HFFc6 (cell line): ENCODE data around the gene TMEM269. TPM values are rescaled to one million over a fixed set of nuclear protein-coding genes. Genes with fewer than 3 reads are reported as not detected.

Source experiments
- DNase-seq: peaks from one replicate; pipeline ENCODE4 v3.0.0-alpha.2; 2018
- H3K27ac Mint-ChIP-seq: 2 replicates; pipeline ENCODE4 v1.8.0; 2020; ENCODE audit warnings: mild to moderate bottlenecking, mixed read lengths
- H3K27me3 Mint-ChIP-seq: 2 replicates; pipeline ENCODE4 v1.8.0; 2021; ENCODE audit warnings: mild to moderate bottlenecking, moderate library complexity, mixed read lengths; ENCODE audit not compliant: insufficient read depth
- H3K36me3 Mint-ChIP-seq: 2 replicates; pipeline ENCODE4 v1.8.0; 2021; ENCODE audit warnings: low read depth, mixed read lengths
- H3K4me1 Mint-ChIP-seq: 2 replicates; pipeline ENCODE4 v1.8.0; 2020; ENCODE audit warnings: low read depth, mixed read lengths
- H3K4me3 Mint-ChIP-seq: 2 replicates; pipeline ENCODE4 v1.8.0; 2020; ENCODE audit warnings: mild to moderate bottlenecking, moderate library complexity, mixed read lengths
- H3K9me3 Mint-ChIP-seq: 2 replicates; pipeline ENCODE4 v1.8.0; 2020; ENCODE audit warnings: mild to moderate bottlenecking, mixed read lengths
- total RNA-seq, 6 experiments: library from RNA; stranded (reverse); fragmentation: NEBNext Ultra II Directional; extraction: Animal tissue kit (Norgen Biotek cat#: 25700); gene quantifications; 2 replicates in 1 of 6; 3 replicates in 5 of 6; pipeline ENCODE4 v1.2.3, GENCODE V29; 2021
- TF ChIP-seq, protein P1 (sequence below): fragments of 200-600 bp; sonication (generic); IDR thresholded peaks from 2 replicates; pipeline ENCODE4 v1.5.0; 2021; ENCODE audit warnings: antibody characterized with exemption, mild to moderate bottlenecking

TMEM269 gene
- total RNA-seq, 6 experiments from 2014 or later: not detected

DNA sequence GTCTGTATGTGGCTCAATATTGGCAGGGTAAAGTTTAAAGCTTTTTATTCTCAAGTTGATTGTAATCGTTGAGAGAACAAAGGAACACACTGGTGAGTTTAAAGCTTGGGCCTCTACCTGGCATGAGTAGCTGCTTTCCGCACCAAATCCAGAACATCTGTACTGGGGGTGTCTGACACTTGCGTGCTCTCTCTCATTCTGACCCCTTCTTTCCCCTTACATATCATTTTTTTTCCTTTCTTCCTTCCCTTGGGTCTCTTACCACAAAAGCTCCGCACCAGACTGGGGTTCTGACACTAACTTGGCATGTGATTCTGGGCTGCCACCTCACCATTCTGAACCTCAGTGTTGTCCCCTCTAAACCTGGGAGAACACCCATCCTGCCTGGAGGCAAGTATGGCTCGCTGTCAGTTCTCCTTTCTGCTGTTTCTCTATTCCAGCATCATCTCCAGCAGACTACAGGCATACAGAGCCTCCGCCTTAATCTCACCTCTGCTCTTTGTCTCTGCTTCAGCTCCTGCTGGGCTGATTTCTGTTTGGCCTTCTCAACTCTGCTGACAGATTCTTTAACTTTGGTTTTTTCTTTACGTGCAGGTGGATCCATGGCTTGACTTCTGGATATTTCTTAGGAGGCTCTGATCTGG, 31.3 kb downstream of the TMEM269 start:
- TF ChIP-seq, protein P1, sequence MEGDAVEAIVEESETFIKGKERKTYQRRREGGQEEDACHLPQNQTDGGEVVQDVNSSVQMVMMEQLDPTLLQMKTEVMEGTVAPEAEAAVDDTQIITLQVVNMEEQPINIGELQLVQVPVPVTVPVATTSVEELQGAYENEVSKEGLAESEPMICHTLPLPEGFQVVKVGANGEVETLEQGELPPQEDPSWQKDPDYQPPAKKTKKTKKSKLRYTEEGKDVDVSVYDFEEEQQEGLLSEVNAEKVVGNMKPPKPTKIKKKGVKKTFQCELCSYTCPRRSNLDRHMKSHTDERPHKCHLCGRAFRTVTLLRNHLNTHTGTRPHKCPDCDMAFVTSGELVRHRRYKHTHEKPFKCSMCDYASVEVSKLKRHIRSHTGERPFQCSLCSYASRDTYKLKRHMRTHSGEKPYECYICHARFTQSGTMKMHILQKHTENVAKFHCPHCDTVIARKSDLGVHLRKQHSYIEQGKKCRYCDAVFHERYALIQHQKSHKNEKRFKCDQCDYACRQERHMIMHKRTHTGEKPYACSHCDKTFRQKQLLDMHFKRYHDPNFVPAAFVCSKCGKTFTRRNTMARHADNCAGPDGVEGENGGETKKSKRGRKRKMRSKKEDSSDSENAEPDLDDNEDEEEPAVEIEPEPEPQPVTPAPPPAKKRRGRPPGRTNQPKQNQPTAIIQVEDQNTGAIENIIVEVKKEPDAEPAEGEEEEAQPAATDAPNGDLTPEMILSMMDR: no peak
- H3K27me3 Mint-ChIP-seq: no peaks in the 10 kb centered on the region
- peak overlapping the region; percentile 88 for H3K4me3 Mint-ChIP-seq
- peaks cover 14% of the 10 kb centered on the region for H3K36me3 Mint-ChIP-seq
- peaks cover 50% of the 10 kb centered on the region for H3K4me1 Mint-ChIP-seq
- no peak for DNase-seq
- peak overlapping the region; percentile 81 for H3K27ac Mint-ChIP-seq
- H3K9me3 Mint-ChIP-seq: peaks cover 4% of the 10 kb centered on the region; the same call in 1 of the 2 replicates

DNA sequence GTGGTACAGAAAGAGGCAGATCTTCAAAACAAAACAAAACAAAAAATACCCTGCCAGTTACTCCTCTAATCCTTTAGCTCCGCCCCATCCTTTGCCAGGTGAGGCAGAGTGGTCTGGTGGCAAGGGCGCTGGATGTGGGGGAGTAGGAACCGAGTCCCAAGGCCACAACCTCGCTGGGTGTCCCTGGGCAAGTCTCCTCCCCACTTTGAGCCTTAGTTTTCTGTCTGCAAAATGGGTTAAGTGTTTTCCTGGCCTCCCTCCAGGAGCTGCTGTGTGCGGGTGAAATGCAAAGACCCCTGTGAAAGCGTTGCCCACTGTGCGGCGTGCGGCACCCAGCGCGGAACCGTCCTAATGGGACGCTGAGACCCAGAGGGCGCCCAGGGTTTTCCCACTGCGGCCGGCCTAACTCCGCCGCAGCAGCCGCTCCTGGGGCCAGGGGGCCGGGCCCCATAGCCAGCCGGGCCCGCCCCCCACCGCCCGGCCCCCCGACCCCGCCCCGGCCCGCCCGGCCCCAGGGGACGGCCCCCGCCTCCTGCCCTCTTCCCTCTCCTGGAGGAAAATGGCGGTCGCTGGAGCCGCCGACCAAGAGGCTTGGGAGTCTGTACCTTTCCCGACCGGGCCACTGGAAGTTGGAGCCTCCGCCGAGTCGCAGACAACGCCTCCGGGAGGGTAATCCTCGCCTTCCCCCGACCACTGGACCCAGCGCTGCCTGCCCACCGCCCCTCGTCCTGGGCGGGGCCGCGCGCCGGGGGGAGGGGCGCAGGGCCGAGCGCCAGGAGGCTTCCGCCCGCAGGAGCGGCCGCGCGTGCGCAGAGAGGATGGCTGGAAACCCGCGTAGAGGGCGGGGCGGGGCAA, 32.0 kb downstream of the TMEM269 start, which contains the start of the genes ERMAP and SVBP:
Gene ERMAP (plus strand): TSS at position 538 of the 855 bp plus-strand sequence. CDS start 13,327 bp downstream, outside the sequence.
Gene SVBP (minus strand): TSS at position 813 of the 855 bp plus-strand sequence. CDS start 853 bp downstream, outside the sequence.
- TF ChIP-seq, protein P1: peak; percentile 11; the same call in 1 of the 2 replicates
- peak; percentile 80 for DNase-seq
- Mint-ChIP-seq H3K36me3 (peaks cover 14% of the 10 kb centered on the region), H3K9me3 (peaks cover 4% of the 10 kb centered on the region; the same call in 1 of the 2 replicates), H3K27me3 (no peaks in the 10 kb centered on the region), H3K27ac (peak within 1 kb of the TSS; percentile 81), H3K4me1 (peaks cover 50% of the 10 kb centered on the region), H3K4me3 (peak within 1 kb of the TSS; percentile 88)

GRCh38 chr1:42817440-42817767, 32.6 kb downstream of the TMEM269 start:
- DNase-seq: no peak
- Mint-ChIP-seq H3K27me3 (no peaks in the 10 kb centered on the region), H3K27ac (peak overlapping the region; percentile 38; the same call in 1 of the 2 replicates), H3K4me1 (peaks cover 53% of the 10 kb centered on the region), H3K9me3 (peaks cover 4% of the 10 kb centered on the region; the same call in 1 of the 2 replicates), H3K4me3 (peak overlapping the region; percentile 88), H3K36me3 (peaks cover 14% of the 10 kb centered on the region)
- TF ChIP-seq, protein P1: no peak

GRCh38 chr1:42817976-42818375, 33.2 kb downstream of the TMEM269 start:
- peak overlapping the region; percentile 31; the same call in 1 of the 2 replicates for H3K27ac Mint-ChIP-seq
- TF ChIP-seq, protein P1: no peak
- H3K36me3 Mint-ChIP-seq: peaks cover 19% of the 10 kb centered on the region
- peaks cover 4% of the 10 kb centered on the region; the same call in 1 of the 2 replicates for H3K9me3 Mint-ChIP-seq
- no peaks in the 10 kb centered on the region for H3K27me3 Mint-ChIP-seq
- peak overlapping the region; percentile 88 for H3K4me3 Mint-ChIP-seq
- no peak for DNase-seq
- H3K4me1 Mint-ChIP-seq: peaks cover 59% of the 10 kb centered on the region

- TF ChIP-seq, protein P1: no peak
- peaks cover 61% of the 10 kb centered on the region for H3K4me1 Mint-ChIP-seq
Observed at GRCh38 chr1:42820813-42821212, 36.0 kb downstream of the TMEM269 start.

More at GRCh38 chr1:42820813-42821212, 36.0 kb downstream of the TMEM269 start:
- Mint-ChIP-seq H3K27ac (peak overlapping the region; percentile 12; the same call in 1 of the 2 replicates), H3K9me3 (no peaks in the 10 kb centered on the region), H3K36me3 (peaks cover 21% of the 10 kb centered on the region), H3K4me3 (no peak overlapping the region), H3K27me3 (no peaks in the 10 kb centered on the region; the same call in 1 of the 2 replicates)
- no peak for DNase-seq
